Measurements from ENCODE around the gene WDR27.

GRCh38 chr6:169661391-169661756 is 40.5 kb downstream of the WDR27 start:
- TF ChIP-seq CTCF (IDR thresholded peaks at IDR 0.05) (no peak), POLR2A (IDR thresholded peaks at IDR 0.05) (no peak), POLR2AphosphoS5 (IDR thresholded peaks at IDR 0.05) (no peak)

Data from breast epithelium (tissue), 3 donors.